Choroid plexus epithelial cell (primary cell): Measurements from ENCODE around the gene ZMYND19.
A peak's percentile ranks its signal among the peaks of the same experiment; 100 is the strongest.

Experiments
- DNase-seq: peaks from one replicate; pipeline ENCODE4 v3.0.0-alpha.2; 2010; ENCODE audit warnings: low read depth
- H3K4me3 ChIP-seq: 2 replicates; pipeline ENCODE4 v1.5.1; 2011; ENCODE audit warnings: low read depth, mild to moderate bottlenecking, control low read depth, low read length, moderate library complexity
- CTCF ChIP-seq: conservative IDR thresholded peaks from 2 replicates; pipeline ENCODE4 v1.5.1; 2011; ENCODE audit warnings: low read depth, mild to moderate bottlenecking, control low read depth, inconsistent platforms, low read length, moderate library complexity

The ZMYND19 gene

GRCh38 chr9:137613259-137613658 lies 22.9 kb upstream of the ZMYND19 start:
- H3K4me3 ChIP-seq = no peak overlapping the region
- TF ChIP-seq CTCF = no peak

GRCh38 chr9:137612741-137613142 lies 22.4 kb upstream of the ZMYND19 start:
- no peak overlapping the region for H3K4me3 ChIP-seq
- no peak for TF ChIP-seq CTCF
- no peak for DNase-seq

More at GRCh38 chr9:137613259-137613658, 22.9 kb upstream of the ZMYND19 start:
- no peak for DNase-seq

GRCh38 chr9:137611623-137612609 lies 21.6 kb upstream of the ZMYND19 start:
- peak; percentile 80 for DNase-seq
- no peak for TF ChIP-seq CTCF
- no peak overlapping the region for H3K4me3 ChIP-seq

- H3K4me3 ChIP-seq = no peak overlapping the region
- DNase-seq = no peak
- TF ChIP-seq CTCF = no peak
These were observed 20.6 kb upstream of the ZMYND19 start for GRCh38 chr9:137610944-137611343.

GRCh38 chr9:137607141-137607857 lies 17.0 kb upstream of the ZMYND19 start:
- no peak for DNase-seq
- no peak overlapping the region for H3K4me3 ChIP-seq
- TF ChIP-seq CTCF = no peak

- TF ChIP-seq CTCF = no peak
- no peak for DNase-seq
- no peak overlapping the region for H3K4me3 ChIP-seq
These were observed 16.4 kb upstream of the ZMYND19 start for GRCh38 chr9:137606734-137607138.
